GM23248 (cell line): ENCODE data around the gene OPCML. TPM values are rescaled to one million over a fixed set of nuclear protein-coding genes. Genes with fewer than 3 reads are reported as not detected.

Source experiments
- DNase-seq: peaks from one replicate; pipeline ENCODE4 v3.0.0-alpha.2; 2015
- H2AFZ ChIP-seq: fragments of 200-600 bp; sonication (generic); 2 replicates; pipeline ENCODE4 v1.6.1; 2016; ENCODE audit warnings: antibody characterized with exemption
- H3F3A ChIP-seq: fragments of 200-600 bp; sonication (generic); 2 replicates; pipeline ENCODE4 v1.6.1; 2016; ENCODE audit warnings: mild to moderate bottlenecking, antibody characterized with exemption, mixed run types; ENCODE audit not compliant: insufficient read depth
- H3K27ac ChIP-seq: fragments of 200-600 bp; sonication (generic); 2 replicates; pipeline ENCODE4 v1.5.1; 2016; ENCODE audit warnings: mild to moderate bottlenecking
- H3K27me3 ChIP-seq: fragments of 200-600 bp; sonication (generic); replicated peaks from 2 replicates; pipeline ENCODE4 v1.6.1; 2016; ENCODE audit warnings: mild to moderate bottlenecking; ENCODE audit not compliant: insufficient read depth
- H3K36me3 ChIP-seq: fragments of 200-600 bp; sonication (generic); 2 replicates; pipeline ENCODE4 v1.6.1; 2016; ENCODE audit warnings: low read depth, mild to moderate bottlenecking
- H3K4me1 ChIP-seq: fragments of 200-600 bp; sonication (generic); 2 replicates; pipeline ENCODE4 v1.6.1; 2016; ENCODE audit warnings: mild to moderate bottlenecking; ENCODE audit not compliant: insufficient read depth
- H3K4me2 ChIP-seq: fragments of 200-600 bp; sonication (generic); one replicate; pipeline ENCODE4 v1.6.1; 2016; ENCODE audit warnings: mild to moderate bottlenecking; ENCODE audit not compliant: unreplicated experiment
- H3K4me3 ChIP-seq: fragments of 200-600 bp; sonication (generic); 2 replicates; pipeline ENCODE4 v1.5.1; 2016; ENCODE audit warnings: mild to moderate bottlenecking
- H3K79me2 ChIP-seq: fragments of 200-600 bp; sonication (generic); 2 replicates; pipeline ENCODE4 v1.6.1; 2016; ENCODE audit warnings: mild to moderate bottlenecking; ENCODE audit not compliant: insufficient read depth
- H3K9ac ChIP-seq: fragments of 200-600 bp; sonication (generic); 2 replicates; pipeline ENCODE4 v1.6.1; 2016; ENCODE audit warnings: mild to moderate bottlenecking
- H3K9me2 ChIP-seq: fragments of 200-600 bp; sonication (generic); 2 replicates; pipeline ENCODE4 v1.6.1; 2016; ENCODE audit warnings: mixed run types, mild to moderate bottlenecking, moderate library complexity; ENCODE audit not compliant: insufficient read depth
- H3K9me3 ChIP-seq: fragments of 200-600 bp; sonication (generic); one replicate; pipeline ENCODE4 v1.6.1; 2017; ENCODE audit warnings: low read depth
- H4K20me1 ChIP-seq: fragments of 200-600 bp; sonication (generic); 2 replicates; pipeline ENCODE4 v1.6.0; 2016; ENCODE audit not compliant: insufficient read depth
- EZH2 ChIP-seq: fragments of 200-600 bp; sonication (generic); IDR thresholded peaks from 2 replicates; pipeline ENCODE4 v1.6.1; 2018; ENCODE audit warnings: antibody characterized with exemption, mild to moderate bottlenecking; ENCODE audit not compliant: insufficient read depth, poor library complexity, severe bottlenecking
- EZH2phosphoT487 ChIP-seq: fragments of 200-600 bp; sonication (generic); IDR thresholded peaks from 2 replicates; pipeline ENCODE4 v1.6.1; 2018; ENCODE audit warnings: antibody characterized with exemption, moderate library complexity, mild to moderate bottlenecking, low read depth; ENCODE audit not compliant: insufficient read depth
- WGBS, 2 experiments: methylation state at CpG; one replicate each; pipeline ENCODE4 v1.1.6; 2015 to 2017; ENCODE audit warnings: low lambda C conversion rate in 2 of 2, low coverage in 1 of 2; ENCODE audit errors: missing lambda C conversion rate in 2 of 2; 5-methylcytosine and 5-hydroxymethylcytosine counted together
- in situ Hi-C: fragments of 300-500 bp; cut with MboI; formaldehyde crosslinking; loops from 2 replicates; pipeline ENCODE4 v1.15.0; 2020
- polyA plus RNA-seq: library from polyadenylated mRNA; unstranded; fragments of >200 nt; fragmentation: Nextera tagmentation; extraction: Ambion mirVana; gene quantifications from 2 replicates; pipeline ENCODE4 v1.2.1, GENCODE V29; 2016
- total RNA-seq: library from RNA; depleted of rRNA; stranded (reverse); fragments of >200 nt; shearing (Covaris generic); gene quantifications from 2 replicates; pipeline ENCODE4 v1.2.3, GENCODE V29; 2014

The OPCML gene
- total and polyA plus RNA-seq, 2 experiments from 2014 or later = 0.69 to 1.6 TPM

DNA sequence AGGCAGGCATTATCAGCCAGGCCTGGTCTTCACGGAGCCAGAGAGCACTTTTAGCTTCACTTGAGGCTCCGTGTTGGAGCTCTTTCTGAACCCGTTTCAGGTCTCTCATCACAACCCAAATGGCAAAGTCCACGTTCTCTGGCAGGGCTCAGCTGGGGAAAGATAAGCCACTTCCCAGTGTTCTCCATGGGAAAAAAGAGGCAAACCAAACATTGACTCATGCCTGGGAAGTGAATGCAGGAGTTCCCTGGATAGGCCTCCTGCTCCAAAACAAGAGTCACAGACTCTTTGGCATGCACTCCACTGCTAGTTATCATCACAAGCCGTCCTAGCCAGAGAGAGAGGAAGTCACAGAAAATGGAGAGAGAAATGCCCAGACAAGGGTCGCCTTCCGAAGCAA is 11.6 kb downstream of the OPCML start:
- Histone ChIP-seq H3K9me3 (no peaks in the 10 kb centered on the region), H4K20me1 (no peaks in the 10 kb centered on the region)
- in situ Hi-C loops = no loop called here

DNA sequence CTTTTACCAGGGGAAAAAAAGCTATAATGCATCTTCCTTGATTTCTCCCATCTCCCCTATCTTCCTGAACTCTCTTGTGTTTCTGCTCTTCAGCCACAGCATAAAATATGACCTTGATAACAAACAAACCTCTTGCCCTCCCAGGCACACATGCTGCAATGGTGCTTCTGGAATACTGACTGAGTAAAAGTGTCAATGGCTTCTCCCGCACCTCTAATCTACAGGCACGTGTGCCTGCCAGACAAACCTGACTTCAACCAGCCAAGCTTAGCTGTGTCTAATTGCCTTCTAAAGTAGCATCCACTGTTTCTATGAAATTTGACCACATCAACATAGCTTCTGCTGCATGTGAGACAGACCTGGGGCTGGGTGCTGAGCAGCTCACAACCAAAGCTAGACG is 12.7 kb downstream of the OPCML start:
- DNase-seq = no peak
- H3K27me3 ChIP-seq = no peaks in the 10 kb centered on the region
- H3K4me2 ChIP-seq = no peak overlapping the region
- H3K9me3 ChIP-seq = no peaks in the 10 kb centered on the region
- H3K36me3 ChIP-seq = no peaks in the 10 kb centered on the region
- H3K9ac ChIP-seq = no peak overlapping the region
- H3K9me2 ChIP-seq = no peaks in the 10 kb centered on the region
- no peak overlapping the region for H3K4me3 ChIP-seq
- 51 to 62% methylated on average over 3 of the region's 3 CpGs for WGBS, 2 experiments
- in situ Hi-C loops = no loop called here
- H3K4me1 ChIP-seq = no peaks in the 10 kb centered on the region
- no peaks in the 10 kb centered on the region for H3K79me2 ChIP-seq
- H3K27ac ChIP-seq = no peak overlapping the region
- TF ChIP-seq EZH2 (no peak), EZH2phosphoT487 (no peak)
- no peaks in the 10 kb centered on the region for H4K20me1 ChIP-seq
- H3F3A ChIP-seq = no peaks in the 10 kb centered on the region
- no peak overlapping the region for H2AFZ ChIP-seq

More for the DNA sequence above, 11.6 kb downstream of the OPCML start:
- Histone ChIP-seq H3K4me1 (no peaks in the 10 kb centered on the region), H3K9me2 (no peaks in the 10 kb centered on the region), H3K4me2 (no peak overlapping the region), H3K27me3 (no peaks in the 10 kb centered on the region), H3K27ac (no peak overlapping the region), H3K9ac (no peak overlapping the region), H2AFZ (no peak overlapping the region), H3K36me3 (no peaks in the 10 kb centered on the region), H3F3A (no peaks in the 10 kb centered on the region), H3K79me2 (no peaks in the 10 kb centered on the region), H3K4me3 (no peak overlapping the region)
- TF ChIP-seq EZH2 = no peak
- WGBS, 2 experiments = 3 to 6% methylated on average over 7 of the region's 7 CpGs
- DNase-seq = no peak

DNA sequence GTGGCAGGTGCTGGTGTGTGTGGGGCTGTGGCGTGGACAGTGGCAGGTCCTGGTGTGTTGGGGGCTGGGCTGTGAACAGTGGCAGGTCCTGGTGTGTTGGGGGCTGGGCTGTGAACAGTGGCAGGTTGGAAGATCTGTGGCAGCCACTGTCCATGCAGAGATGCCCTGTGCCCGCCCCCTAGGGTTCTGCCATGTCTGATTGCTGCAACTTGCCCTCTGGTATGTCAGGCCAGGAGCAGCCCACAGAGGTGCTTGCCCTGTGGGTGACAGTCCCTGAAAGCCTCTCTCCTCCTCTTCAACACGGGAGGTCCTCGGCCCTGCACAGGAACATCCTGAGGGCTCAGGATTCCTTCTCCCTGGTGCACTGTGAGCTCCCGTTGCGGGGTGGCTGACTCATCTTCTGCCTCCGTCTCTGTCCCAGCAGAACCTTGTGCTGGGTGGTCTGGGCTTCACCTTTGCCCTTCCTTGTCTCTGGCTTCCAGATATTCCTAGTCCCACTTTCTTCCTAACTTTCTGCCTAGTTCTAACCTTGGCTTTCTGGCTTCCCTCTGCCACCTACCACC is 13.5 kb downstream of the OPCML start:
- Histone ChIP-seq H2AFZ (no peak overlapping the region), H3K4me2 (no peak overlapping the region), H4K20me1 (no peaks in the 10 kb centered on the region), H3K9me2 (no peaks in the 10 kb centered on the region), H3K27me3 (no peaks in the 10 kb centered on the region), H3K4me1 (no peaks in the 10 kb centered on the region), H3K36me3 (no peaks in the 10 kb centered on the region), H3K9ac (no peak overlapping the region), H3K79me2 (no peaks in the 10 kb centered on the region), H3K9me3 (no peaks in the 10 kb centered on the region), H3K4me3 (no peak overlapping the region), H3F3A (no peaks in the 10 kb centered on the region), H3K27ac (no peak overlapping the region)
- WGBS, 2 experiments = 4 to 9% methylated on average over 6 to 7 of the region's 7 CpGs
- no peak for DNase-seq
- in situ Hi-C loops = no loop called here
- TF ChIP-seq EZH2phosphoT487 (no peak), EZH2 (no peak)

DNA sequence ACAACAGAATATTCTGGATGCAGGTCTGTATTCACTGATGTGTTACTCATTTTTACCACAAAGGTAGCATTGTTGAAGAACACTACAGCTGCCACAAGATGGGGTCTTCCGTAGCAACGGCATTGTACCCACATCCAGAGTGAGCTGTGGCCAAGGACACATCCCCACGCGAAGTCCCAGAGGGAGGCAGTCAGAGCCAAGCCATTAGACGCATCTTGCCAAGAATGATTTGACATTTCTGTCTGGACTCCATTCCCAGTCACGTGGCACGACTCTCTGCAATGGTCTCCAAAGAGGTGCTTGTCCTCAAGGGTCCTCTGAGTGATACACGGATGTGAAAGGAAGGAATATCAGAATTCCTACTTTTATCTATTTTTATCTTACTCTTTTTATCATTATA is 15.5 kb downstream of the OPCML start:
- TF ChIP-seq EZH2phosphoT487 = no peak
- no peak for TF ChIP-seq EZH2
- in situ Hi-C loops = no loop called here
- WGBS, 2 experiments = 23 to 28% methylated on average over 8 of the region's 8 CpGs

DNA sequence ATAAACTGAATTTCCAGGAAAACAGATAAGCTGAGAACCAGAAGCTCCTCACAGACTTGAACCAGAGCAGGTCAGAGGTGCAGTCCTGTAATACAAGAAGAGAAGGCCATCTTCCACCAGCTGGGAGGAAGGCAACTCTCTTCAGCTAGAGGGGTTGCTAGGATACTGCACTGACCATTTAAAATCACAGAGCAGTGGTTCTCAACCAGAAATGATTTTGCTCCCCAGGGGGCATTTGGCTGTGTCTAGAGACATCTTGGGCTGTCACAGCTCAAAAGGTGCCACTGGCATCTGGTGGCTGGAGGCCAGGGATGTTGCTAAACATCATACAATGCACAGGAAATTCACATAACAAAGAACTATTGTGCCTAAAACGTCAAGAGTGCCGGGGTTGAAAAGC is 17.2 kb downstream of the OPCML start:
- WGBS, 2 experiments = 8 to 10% methylated on average over 2 of the region's 2 CpGs
- DNase-seq = no peak
- Histone ChIP-seq H3K4me3 (no peak overlapping the region), H3K9ac (no peak overlapping the region), H3K9me2 (no peaks in the 10 kb centered on the region), H3K4me1 (no peaks in the 10 kb centered on the region), H3K27me3 (no peaks in the 10 kb centered on the region), H3K9me3 (no peaks in the 10 kb centered on the region), H4K20me1 (no peaks in the 10 kb centered on the region), H2AFZ (no peak overlapping the region), H3F3A (no peaks in the 10 kb centered on the region), H3K79me2 (no peaks in the 10 kb centered on the region), H3K4me2 (no peak overlapping the region), H3K27ac (no peak overlapping the region), H3K36me3 (no peaks in the 10 kb centered on the region)
- in situ Hi-C loops = no loop called here
- TF ChIP-seq EZH2phosphoT487 (no peak), EZH2 (no peak)

More for the DNA sequence above, 15.5 kb downstream of the OPCML start:
- H3K9ac ChIP-seq = no peak overlapping the region
- DNase-seq = no peak
- H3K4me3 ChIP-seq = no peak overlapping the region
- no peaks in the 10 kb centered on the region for H3K4me1 ChIP-seq
- H3K27me3 ChIP-seq = no peaks in the 10 kb centered on the region
- no peaks in the 10 kb centered on the region for H4K20me1 ChIP-seq
- no peaks in the 10 kb centered on the region for H3K36me3 ChIP-seq
- no peak overlapping the region for H3K4me2 ChIP-seq
- no peaks in the 10 kb centered on the region for H3K9me2 ChIP-seq
- no peak overlapping the region for H2AFZ ChIP-seq
- H3K79me2 ChIP-seq = no peaks in the 10 kb centered on the region
- no peaks in the 10 kb centered on the region for H3K9me3 ChIP-seq
- H3K27ac ChIP-seq = no peak overlapping the region
- H3F3A ChIP-seq = no peaks in the 10 kb centered on the region
